H9 (cell line): ENCODE results near the gene CROCC2. TPM values are rescaled to one million over a fixed set of nuclear protein-coding genes. Genes with fewer than 3 reads are reported as not detected.

Experiments used
- DNase-seq: peaks from one replicate; pipeline ENCODE4 v3.0.0-alpha.2; 2017
- H2AFZ ChIP-seq: one replicate; pipeline ENCODE4 v1.6.1; 2013; ENCODE audit warnings: mild to moderate bottlenecking, low read length, control low read depth, moderate library complexity
- H2AK5ac ChIP-seq: 2 replicates; pipeline ENCODE4 v1.6.1; 2013; ENCODE audit warnings: low read length, control low read depth, mixed read lengths; ENCODE audit not compliant: insufficient read length
- H2BK120ac ChIP-seq: one replicate; pipeline ENCODE4 v1.6.1; 2013; ENCODE audit warnings: low read depth, mild to moderate bottlenecking, low read length, control low read depth, inconsistent platforms; ENCODE audit not compliant: poor library complexity, severe bottlenecking
- H2BK12ac ChIP-seq: 2 replicates; pipeline ENCODE4 v1.6.1; 2013; ENCODE audit warnings: low read length, control low read depth, mixed read lengths, low read depth; ENCODE audit not compliant: insufficient read length
- H2BK15ac ChIP-seq: 2 replicates; pipeline ENCODE4 v1.6.1; 2013; ENCODE audit warnings: low read depth, low read length, control low read depth
- H2BK20ac ChIP-seq: one replicate; pipeline ENCODE4 v1.6.1; 2013; ENCODE audit warnings: low read depth, mild to moderate bottlenecking, low read length, control low read depth, inconsistent platforms; ENCODE audit not compliant: poor library complexity, severe bottlenecking
- H2BK5ac ChIP-seq: 2 replicates; pipeline ENCODE4 v1.6.1; 2013; ENCODE audit warnings: low read length, control low read depth, mixed read lengths; ENCODE audit not compliant: insufficient read length
- H3K14ac ChIP-seq: 2 replicates; pipeline ENCODE4 v1.6.1; 2013; ENCODE audit warnings: low read length, control low read depth; ENCODE audit not compliant: insufficient read depth
- H3K18ac ChIP-seq: 2 replicates; pipeline ENCODE4 v1.6.1; 2013; ENCODE audit warnings: low read depth, mild to moderate bottlenecking, mixed read lengths, low read length, control low read depth; ENCODE audit not compliant: insufficient read length
- H3K23ac ChIP-seq: 2 replicates; pipeline ENCODE4 v1.6.1; 2013; ENCODE audit warnings: low read length, control low read depth, mixed read lengths, low read depth; ENCODE audit not compliant: insufficient read length
- H3K23me2 ChIP-seq: 2 replicates; pipeline ENCODE4 v1.6.1; 2013; ENCODE audit warnings: low read depth, mild to moderate bottlenecking, mixed read lengths, low read length, control low read depth; ENCODE audit not compliant: insufficient read length, poor library complexity, severe bottlenecking
- H3K27ac ChIP-seq: 2 replicates; pipeline ENCODE4 v1.5.1; 2013; ENCODE audit warnings: low read length, control low read depth, mixed read lengths, low read depth; ENCODE audit not compliant: insufficient read length
- H3K27me3 ChIP-seq: 2 replicates; pipeline ENCODE4 v1.6.1; 2013; ENCODE audit warnings: low read length, control low read depth, inconsistent platforms; ENCODE audit not compliant: insufficient read depth
- H3K4ac ChIP-seq: 2 replicates; pipeline ENCODE4 v1.6.1; 2013; ENCODE audit warnings: low read depth, mild to moderate bottlenecking, control low read depth, inconsistent platforms, low read length, moderate library complexity
- H3K4me1 ChIP-seq: 2 replicates; pipeline ENCODE4 v1.6.1; 2013; ENCODE audit warnings: low read length, control low read depth, inconsistent platforms; ENCODE audit not compliant: insufficient read depth
- H3K4me2 ChIP-seq: 2 replicates; pipeline ENCODE4 v1.6.1; 2013; ENCODE audit warnings: low read length, control low read depth, mixed read lengths; ENCODE audit not compliant: insufficient read length, insufficient read depth
- H3K56ac ChIP-seq: 2 replicates; pipeline ENCODE4 v1.6.1; 2013; ENCODE audit warnings: low read depth, mild to moderate bottlenecking, mixed read lengths, low read length, control low read depth; ENCODE audit not compliant: insufficient read length
- H3K79me1 ChIP-seq: 2 replicates; pipeline ENCODE4 v1.6.1; 2013; ENCODE audit warnings: low read depth, mild to moderate bottlenecking, moderate library complexity, low read length, control low read depth, inconsistent platforms; ENCODE audit not compliant: insufficient read depth, poor library complexity, severe bottlenecking
- H3K79me2 ChIP-seq: 2 replicates; pipeline ENCODE4 v1.6.1; 2013; ENCODE audit warnings: low read length, control low read depth, inconsistent platforms; ENCODE audit not compliant: insufficient read depth
- H3K9ac ChIP-seq: 2 replicates; pipeline ENCODE4 v1.6.1; 2013; ENCODE audit warnings: low read length, control low read depth, mixed read lengths; ENCODE audit not compliant: insufficient read length; ENCODE audit errors: extremely low read depth
- H3K9me3 ChIP-seq: one replicate; pipeline ENCODE4 v1.6.1; 2013; ENCODE audit warnings: low read depth, low read length, inconsistent platforms; ENCODE audit not compliant: control insufficient read depth
- H3T11ph ChIP-seq: one replicate; pipeline ENCODE4 v1.6.1; 2013; ENCODE audit warnings: mild to moderate bottlenecking, low read length, control low read depth, inconsistent platforms
- H4K20me1 ChIP-seq: one replicate; pipeline ENCODE4 v1.6.1; 2013; ENCODE audit not compliant: control insufficient read depth, insufficient read length, insufficient read depth
- H4K5ac ChIP-seq: 2 replicates; pipeline ENCODE4 v1.6.1; 2013; ENCODE audit warnings: low read depth, mild to moderate bottlenecking, mixed read lengths, low read length, control low read depth; ENCODE audit not compliant: insufficient read length
- H4K8ac ChIP-seq: replicated peaks from 2 replicates; pipeline ENCODE4 v1.6.1; 2013; ENCODE audit warnings: low read length, control low read depth, mixed read lengths, low read depth; ENCODE audit not compliant: insufficient read length
- H4K91ac ChIP-seq: 2 replicates; pipeline ENCODE4 v1.6.1; 2013; ENCODE audit warnings: low read depth, mild to moderate bottlenecking, moderate library complexity, mixed read lengths, low read length, control low read depth; ENCODE audit not compliant: insufficient read length
- H3K27ac Mint-ChIP-seq, 3 experiments: 2 replicates in 2 of 3; 3 replicates in 1 of 3; pipeline ENCODE4 v1.8.0; 2020 to 2021; ENCODE audit warnings: mixed read lengths in 3 of 3, mild to moderate bottlenecking in 1 of 3, moderate library complexity in 1 of 3
- H3K27me3 Mint-ChIP-seq: 2 replicates; pipeline ENCODE4 v1.8.0; 2021; ENCODE audit warnings: low read depth, mild to moderate bottlenecking, moderate library complexity, mixed read lengths
- H3K36me3 Mint-ChIP-seq, 3 experiments: 2 replicates in 2 of 3; 3 replicates in 1 of 3; pipeline ENCODE4 v1.8.0; 2020 to 2021; ENCODE audit warnings: low read depth in 3 of 3, mixed read lengths in 3 of 3; ENCODE audit not compliant: insufficient read depth in 1 of 3
- H3K4me1 Mint-ChIP-seq, 2 experiments: 2 replicates each; pipeline ENCODE4 v1.8.0; 2020; ENCODE audit warnings: mixed read lengths in 2 of 2
- H3K4me3 Mint-ChIP-seq, 2 experiments: 2 replicates in 1 of 2; 3 replicates in 1 of 2; pipeline ENCODE4 v1.8.0; 2020 to 2021; ENCODE audit warnings: mild to moderate bottlenecking in 2 of 2, mixed read lengths in 2 of 2, moderate library complexity in 1 of 2
- H3K9me3 Mint-ChIP-seq, 2 experiments: 2 replicates in 1 of 2; 3 replicates in 1 of 2; pipeline ENCODE4 v1.8.0; 2020; ENCODE audit warnings: mild to moderate bottlenecking in 2 of 2, mixed read lengths in 2 of 2, moderate library complexity in 1 of 2
- CTCF ChIP-seq: fragments of 200-600 bp; sonication (generic); conservative IDR thresholded peaks from 3 replicates; pipeline ENCODE4 v1.8.0; 2021; ENCODE audit warnings: antibody characterized with exemption, mild to moderate bottlenecking
- WGBS: extraction: QIAGEN DNeasy Blood & Tissue Kit; methylation state at CpG from one replicate; pipeline ENCODE4 v1.1.7; 2013; ENCODE audit warnings: missing lambda C conversion rate, low lambda C conversion rate, mixed read lengths; ENCODE audit not compliant: insufficient read length; ENCODE audit errors: extremely low coverage; 5-methylcytosine and 5-hydroxymethylcytosine counted together
- total RNA-seq: library from RNA; stranded (reverse); gene quantifications from 2 replicates; pipeline ENCODE4 v1.2.1, GENCODE V29; 2021

CROCC2 gene
- total RNA-seq, 1 experiment from 2014 or later = not detected

GRCh38 chr2:241035142-241035817 lies 129.1 kb downstream of the CROCC2 start:
- peak; percentile 63 for DNase-seq
- Histone ChIP-seq H3K4ac (no peak overlapping the region), H2AFZ (no peak overlapping the region), H2BK5ac (no peak overlapping the region), H3K27ac (no peak overlapping the region), H3T11ph (no peak overlapping the region), H4K5ac (no peak overlapping the region), H2BK12ac (no peak overlapping the region), H3K23me2 (peaks cover 8% of the 10 kb centered on the region), H2BK20ac (no peak overlapping the region), H2BK120ac (no peak overlapping the region), H3K9me3 (no peaks in the 10 kb centered on the region), H2AK5ac (no peak overlapping the region), H3K4me2 (no peak overlapping the region), H3K9ac (no peak overlapping the region), H3K14ac (no peak overlapping the region), H4K91ac (no peak overlapping the region), H3K79me2 (no peaks in the 10 kb centered on the region), H3K4me1 (no peaks in the 10 kb centered on the region), H3K18ac (no peak overlapping the region), H4K8ac (no peak overlapping the region), H2BK15ac (no peak overlapping the region), H3K27me3 (no peaks in the 10 kb centered on the region; the same call in 1 of the 2 replicates), H3K23ac (no peak overlapping the region), H3K79me1 (no peaks in the 10 kb centered on the region), H3K56ac (no peak overlapping the region), H4K20me1 (no peaks in the 10 kb centered on the region)
- Mint-ChIP-seq H3K4me1 (peaks cover 0 to 6% of the 10 kb centered on the region in 2 experiments; a peak in 2 of 4 replicates), H3K27me3 (peaks cover 49% of the 10 kb centered on the region), H3K36me3 (no peaks in the 10 kb centered on the region; a peak in 1 of 7 replicates), H3K27ac (no peak overlapping the region), H3K4me3 (no peak overlapping the region; a peak in 1 of 5 replicates), H3K9me3 (no peaks in the 10 kb centered on the region; a peak in 1 of 5 replicates)
- no peak for TF ChIP-seq CTCF
- no CpG with 5 or more reads among the region's 31 CpGs for WGBS
